BLaER1 (cell line): ENCODE data around the gene PON2.

Experiments
- H3K27ac ChIP-seq: shearing (Covaris generic); formaldehyde crosslinking; 2 replicates; pipeline ENCODE4 v1.8.1; 2022
- H3K27me3 ChIP-seq: shearing (Covaris generic); formaldehyde crosslinking; 2 replicates; pipeline ENCODE4 v1.8.1; 2022
- H3K36me3 ChIP-seq: shearing (Covaris generic); formaldehyde crosslinking; 2 replicates; pipeline ENCODE4 v1.8.1; 2022
- H3K4me1 ChIP-seq: shearing (Covaris generic); formaldehyde crosslinking; 2 replicates; pipeline ENCODE4 v1.8.1; 2022
- H3K4me2 ChIP-seq: shearing (Covaris generic); formaldehyde crosslinking; 2 replicates; pipeline ENCODE4 v1.8.1; 2022
- H3K4me3 ChIP-seq: shearing (Covaris generic); formaldehyde crosslinking; 2 replicates; pipeline ENCODE4 v1.8.1; 2022
- H3K9ac ChIP-seq: shearing (Covaris generic); formaldehyde crosslinking; 2 replicates; pipeline ENCODE4 v1.8.1; 2022
- H3K9me3 ChIP-seq: shearing (Covaris generic); formaldehyde crosslinking; 2 replicates; pipeline ENCODE4 v1.8.1; 2022
- H4K20me1 ChIP-seq: shearing (Covaris generic); formaldehyde crosslinking; 2 replicates; pipeline ENCODE4 v1.8.1; 2022
- Cebpa-rat ChIP-seq: shearing (Covaris generic); IDR thresholded peaks from 2 replicates; pipeline ENCODE4 v1.8.1; 2022

The PON2 gene

GRCh38 chr7:95434557-95435421, at the start of gene PON2:
PON2 (minus strand) TSS chr7:95435028; CDS start chr7:95434951, 77 bp downstream.
- H3K36me3 ChIP-seq, result peaks cover 1% of the 10 kb centered on the region; the same call in 1 of the 2 replicates
- no peaks in the 10 kb centered on the region for H3K9me3 ChIP-seq
- H3K4me2 ChIP-seq, result peak within 1 kb of the TSS; percentile 85
- H3K27ac ChIP-seq, result peak within 1 kb of the TSS; percentile 95
- H3K27me3 ChIP-seq, result no peaks in the 10 kb centered on the region
- no peak for TF ChIP-seq Cebpa-rat
- H4K20me1 ChIP-seq, result no peaks in the 10 kb centered on the region
- peak within 1 kb of the TSS; percentile 79 for H3K4me3 ChIP-seq
- peak within 1 kb of the TSS; percentile 93 for H3K9ac ChIP-seq
- H3K4me1 ChIP-seq, result peaks cover 23% of the 10 kb centered on the region

- H3K27me3 ChIP-seq, result no peaks in the 10 kb centered on the region
- no peak for TF ChIP-seq Cebpa-rat
- no peak overlapping the region for H3K4me3 ChIP-seq
- no peak overlapping the region for H3K4me2 ChIP-seq
- H3K9me3 ChIP-seq, result no peaks in the 10 kb centered on the region
- H3K4me1 ChIP-seq, result no peaks in the 10 kb centered on the region
- H3K27ac ChIP-seq, result no peak overlapping the region
- H4K20me1 ChIP-seq, result no peaks in the 10 kb centered on the region
- H3K9ac ChIP-seq, result no peak overlapping the region
- no peaks in the 10 kb centered on the region for H3K36me3 ChIP-seq
Observed at GRCh38 chr7:95482424-95482823, 47.6 kb upstream of the PON2 start.

- Histone ChIP-seq H3K4me1 (no peaks in the 10 kb centered on the region), H3K4me3 (no peak overlapping the region), H3K36me3 (no peaks in the 10 kb centered on the region), H3K9me3 (no peaks in the 10 kb centered on the region), H3K9ac (no peak overlapping the region), H3K4me2 (no peak overlapping the region), H3K27me3 (no peaks in the 10 kb centered on the region), H4K20me1 (no peaks in the 10 kb centered on the region), H3K27ac (no peak overlapping the region)
- no peak for TF ChIP-seq Cebpa-rat
Observed at GRCh38 chr7:95481271-95482165, 46.7 kb upstream of the PON2 start.

GRCh38 chr7:95479992-95480624, 45.3 kb upstream of the PON2 start:
- no peaks in the 10 kb centered on the region for H4K20me1 ChIP-seq
- H3K9ac ChIP-seq, result no peak overlapping the region
- H3K27me3 ChIP-seq, result no peaks in the 10 kb centered on the region
- no peaks in the 10 kb centered on the region for H3K4me1 ChIP-seq
- H3K36me3 ChIP-seq, result no peaks in the 10 kb centered on the region
- no peak overlapping the region for H3K27ac ChIP-seq
- no peak overlapping the region for H3K4me2 ChIP-seq
- no peak for TF ChIP-seq Cebpa-rat
- H3K9me3 ChIP-seq, result no peaks in the 10 kb centered on the region
- no peak overlapping the region for H3K4me3 ChIP-seq

- Histone ChIP-seq H4K20me1 (no peaks in the 10 kb centered on the region), H3K9me3 (no peaks in the 10 kb centered on the region), H3K36me3 (no peaks in the 10 kb centered on the region), H3K9ac (no peak overlapping the region), H3K4me3 (no peak overlapping the region), H3K4me2 (no peak overlapping the region), H3K27me3 (no peaks in the 10 kb centered on the region), H3K27ac (no peak overlapping the region), H3K4me1 (no peaks in the 10 kb centered on the region)
- no peak for TF ChIP-seq Cebpa-rat
Observed at GRCh38 chr7:95478272-95479037, 43.6 kb upstream of the PON2 start.

- H3K27ac ChIP-seq, result no peak overlapping the region
- no peak overlapping the region for H3K4me2 ChIP-seq
- H3K36me3 ChIP-seq, result no peaks in the 10 kb centered on the region
- H4K20me1 ChIP-seq, result no peaks in the 10 kb centered on the region
- H3K9me3 ChIP-seq, result no peaks in the 10 kb centered on the region
- no peak overlapping the region for H3K4me3 ChIP-seq
- H3K9ac ChIP-seq, result no peak overlapping the region
- peaks cover 11% of the 10 kb centered on the region for H3K4me1 ChIP-seq
- no peak for TF ChIP-seq Cebpa-rat
- no peaks in the 10 kb centered on the region for H3K27me3 ChIP-seq
Observed at GRCh38 chr7:95476904-95477594, 42.2 kb upstream of the PON2 start.

- Histone ChIP-seq H3K27me3 (no peaks in the 10 kb centered on the region), H3K4me3 (no peak overlapping the region), H4K20me1 (no peaks in the 10 kb centered on the region), H3K9me3 (no peaks in the 10 kb centered on the region), H3K4me1 (peaks cover 14% of the 10 kb centered on the region), H3K9ac (no peak overlapping the region), H3K4me2 (no peak overlapping the region), H3K27ac (no peak overlapping the region), H3K36me3 (no peaks in the 10 kb centered on the region)
- TF ChIP-seq Cebpa-rat, result no peak
Observed at GRCh38 chr7:95476072-95476847, 41.4 kb upstream of the PON2 start.

- Histone ChIP-seq H3K9ac (no peak overlapping the region), H4K20me1 (no peaks in the 10 kb centered on the region), H3K27me3 (no peaks in the 10 kb centered on the region), H3K36me3 (no peaks in the 10 kb centered on the region), H3K4me3 (no peak overlapping the region), H3K9me3 (no peaks in the 10 kb centered on the region), H3K4me1 (peaks cover 28% of the 10 kb centered on the region), H3K27ac (no peak overlapping the region), H3K4me2 (peak overlapping the region; percentile 55; the same call in 1 of the 2 replicates)
- no peak for TF ChIP-seq Cebpa-rat
Observed at GRCh38 chr7:95473276-95473985, 38.6 kb upstream of the PON2 start.
